ENCODE results near the gene PRR12.

PRR12 gene

GRCh38 chr19:49595819-49596404, 4.9 kb downstream of the PRR12 start:
- Histone ChIP-seq H3K4me3 (ENCODE audit: low read depth in 1 of 2, low read length in 2 of 2) (no peak overlapping the region), H3K4me2 (ENCODE audit: insufficient read depth, low read length) (no peak overlapping the region), H4K20me1 (ENCODE audit: insufficient read depth, low read length) (peaks cover 72% of the 10 kb centered on the region), H3K36me3 (ENCODE audit: insufficient read depth, low read length) (peaks cover 80% of the 10 kb centered on the region), H3K27ac (ENCODE audit: low read length) (no peak overlapping the region), H3K9me3 (ENCODE audit: insufficient read depth, low read length, severe bottlenecking) (no peaks in the 10 kb centered on the region), H2AFZ (ENCODE audit: low read depth, low read length) (no peak overlapping the region), H3K27me3 (ENCODE audit: insufficient read depth, low read length, poor library complexity) (no peaks in the 10 kb centered on the region), H3K4me1 (ENCODE audit: insufficient read depth, low read length) (peaks cover 20% of the 10 kb centered on the region), H3K79me2 (ENCODE audit: insufficient read depth, low read length) (peaks cover 78% of the 10 kb centered on the region), H3K9ac (ENCODE audit: low read depth, low read length) (no peak overlapping the region)
- ATAC-seq (ENCODE audit: insufficient read depth, low read depth) (no peak), DNase-seq (no peak)
- TF ChIP-seq CTCF (IDR thresholded peaks at IDR 0.05; ENCODE audit: borderline replicate concordance, extremely low read depth, low read length, poor library complexity, severe bottlenecking) = no peak
- no peak for TF ChIP-seq EZH2 (IDR thresholded peaks at IDR 0.05; ENCODE audit: borderline replicate concordance, low read depth, low read length, severe bottlenecking)

DNA sequence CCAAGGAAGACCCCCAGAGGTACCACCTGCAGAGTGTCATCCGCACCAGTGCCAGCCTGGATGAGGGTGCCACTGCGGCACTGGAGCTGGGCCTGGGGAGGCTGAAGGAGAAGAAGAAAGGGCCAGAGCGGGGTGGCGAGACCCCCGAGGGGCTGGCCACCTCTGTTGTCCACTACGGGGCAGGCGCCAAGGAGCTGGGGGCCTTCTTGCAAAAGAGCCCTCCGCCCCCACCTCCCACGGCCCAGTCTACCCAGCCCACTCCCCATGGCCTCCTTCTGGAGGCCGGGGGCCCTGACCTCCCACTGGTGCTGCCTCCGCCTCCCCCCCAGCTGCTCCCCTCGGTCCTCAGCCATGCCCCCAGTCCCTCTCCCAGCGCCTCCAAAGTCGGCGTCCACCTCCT, 5.4 kb downstream of the PRR12 start:
- Histone ChIP-seq H3K79me2 (ENCODE audit: insufficient read depth, low read length) (peaks cover 82% of the 10 kb centered on the region), H3K9ac (ENCODE audit: low read depth, low read length) (no peak overlapping the region), H3K4me2 (ENCODE audit: insufficient read depth, low read length) (no peak overlapping the region), H4K20me1 (ENCODE audit: insufficient read depth, low read length) (peaks cover 74% of the 10 kb centered on the region), H2AFZ (ENCODE audit: low read depth, low read length) (no peak overlapping the region), H3K4me1 (ENCODE audit: insufficient read depth, low read length) (peaks cover 20% of the 10 kb centered on the region), H3K36me3 (ENCODE audit: insufficient read depth, low read length) (peaks cover 83% of the 10 kb centered on the region), H3K27ac (ENCODE audit: low read length) (no peak overlapping the region), H3K9me3 (ENCODE audit: insufficient read depth, low read length, severe bottlenecking) (no peaks in the 10 kb centered on the region), H3K27me3 (ENCODE audit: insufficient read depth, low read length, poor library complexity) (no peaks in the 10 kb centered on the region), H3K4me3 (ENCODE audit: low read depth in 1 of 2, low read length in 2 of 2) (no peak overlapping the region)
- ATAC-seq (ENCODE audit: insufficient read depth, low read depth) (no peak), DNase-seq (no peak)
- TF ChIP-seq EZH2 (IDR thresholded peaks at IDR 0.05; ENCODE audit: borderline replicate concordance, low read depth, low read length, severe bottlenecking) (no peak), CTCF (IDR thresholded peaks at IDR 0.05; ENCODE audit: borderline replicate concordance, extremely low read depth, low read length, poor library complexity, severe bottlenecking) (no peak)

DNA sequence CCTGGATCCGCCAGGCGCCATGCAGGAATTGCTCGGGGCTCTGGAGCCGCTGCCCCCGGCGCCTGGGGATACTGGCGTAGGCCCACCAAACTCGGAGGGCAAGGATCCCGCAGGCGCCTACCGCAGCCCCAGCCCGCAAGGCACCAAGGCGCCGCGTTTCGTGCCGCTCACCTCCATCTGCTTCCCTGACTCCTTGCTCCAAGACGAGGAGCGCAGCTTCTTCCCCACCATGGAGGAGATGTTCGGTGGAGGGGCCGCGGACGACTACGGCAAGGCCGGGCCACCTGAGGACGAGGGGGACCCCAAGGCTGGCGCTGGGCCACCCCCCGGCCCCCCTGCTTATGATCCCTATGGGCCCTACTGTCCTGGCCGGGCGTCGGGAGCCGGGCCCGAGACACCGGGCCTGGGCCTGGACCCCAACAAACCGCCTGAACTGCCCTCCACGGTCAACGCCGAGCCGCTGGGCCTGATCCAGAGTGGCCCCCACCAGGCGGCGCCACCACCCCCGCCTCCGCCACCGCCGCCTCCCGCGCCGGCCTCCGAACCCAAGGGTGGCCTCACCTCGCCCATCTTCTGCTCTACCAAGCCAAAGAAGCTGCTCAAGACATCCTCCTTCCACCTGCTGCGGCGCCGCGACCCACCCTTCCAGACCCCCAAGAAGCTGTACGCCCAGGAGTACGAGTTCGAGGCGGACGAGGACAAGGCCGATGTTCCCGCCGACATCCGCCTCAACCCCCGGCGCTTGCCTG, 6.1 kb downstream of the PRR12 start:
- no peak overlapping the region for H3K9ac ChIP-seq (ENCODE audit: low read depth, low read length)
- H4K20me1 ChIP-seq (ENCODE audit: insufficient read depth, low read length) = peaks cover 80% of the 10 kb centered on the region
- H2AFZ ChIP-seq (ENCODE audit: low read depth, low read length) = no peak overlapping the region
- no peak overlapping the region for H3K4me3 ChIP-seq (ENCODE audit: low read depth in 1 of 2, low read length in 2 of 2)
- no peak overlapping the region for H3K4me2 ChIP-seq (ENCODE audit: insufficient read depth, low read length)
- ATAC-seq (ENCODE audit: insufficient read depth, low read depth) (no peak), DNase-seq (no peak)
- no peak overlapping the region for H3K27ac ChIP-seq (ENCODE audit: low read length)
- no peak for TF ChIP-seq CTCF (IDR thresholded peaks at IDR 0.05; ENCODE audit: borderline replicate concordance, extremely low read depth, low read length, poor library complexity, severe bottlenecking)
- peaks cover 81% of the 10 kb centered on the region for H3K79me2 ChIP-seq (ENCODE audit: insufficient read depth, low read length)
- H3K27me3 ChIP-seq (ENCODE audit: insufficient read depth, low read length, poor library complexity) = no peaks in the 10 kb centered on the region
- peaks cover 90% of the 10 kb centered on the region for H3K36me3 ChIP-seq (ENCODE audit: insufficient read depth, low read length)
- H3K4me1 ChIP-seq (ENCODE audit: insufficient read depth, low read length) = peaks cover 18% of the 10 kb centered on the region
- H3K9me3 ChIP-seq (ENCODE audit: insufficient read depth, low read length, severe bottlenecking) = no peaks in the 10 kb centered on the region
